ENCODE results near the gene COPB1.

COPB1 gene

DNA sequence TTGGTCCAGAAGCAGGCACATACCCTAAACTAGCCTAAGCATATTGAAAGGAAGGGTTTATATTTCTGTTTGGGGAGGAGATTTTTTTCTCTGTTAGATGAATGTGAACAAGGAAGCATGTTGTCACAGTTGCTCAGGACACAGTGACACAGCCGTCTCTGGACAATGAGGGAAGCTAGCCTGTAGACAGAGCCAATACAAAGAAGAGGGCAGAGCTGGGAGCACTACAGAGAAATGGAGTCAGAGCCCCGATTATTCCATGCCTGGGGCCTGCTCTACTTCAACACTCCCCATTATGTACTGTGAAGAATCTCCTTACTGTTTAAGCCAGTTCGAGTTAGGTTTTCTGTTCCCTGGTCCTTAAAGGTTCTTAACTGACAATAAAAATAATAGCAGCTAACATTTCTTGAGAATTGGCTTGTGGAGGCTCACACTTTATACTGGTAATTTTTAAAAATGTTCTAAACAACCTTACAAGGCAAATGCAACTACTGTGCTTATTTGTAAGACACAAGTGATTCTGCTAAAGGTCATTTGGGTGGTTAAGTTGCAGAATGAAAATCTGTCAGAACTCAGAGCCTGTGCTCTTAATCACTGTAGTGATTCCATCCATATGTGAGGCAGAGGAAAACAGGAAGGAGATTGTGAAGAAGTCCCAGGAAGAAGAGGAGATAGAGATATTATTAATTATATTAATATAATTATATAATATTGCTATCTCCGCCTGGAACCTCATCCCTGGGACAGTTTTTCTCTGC is 81.8 kb downstream of the COPB1 start:
- H3K4me1 Mint-ChIP-seq = peaks cover 36% of the 10 kb centered on the region
- DNase-seq (ENCODE audit: low spot score in 2 of 2) = no peak
- H3K27me3 Mint-ChIP-seq = no peaks in the 10 kb centered on the region
- H3K4me3 Mint-ChIP-seq = no peak overlapping the region
- ATAC-seq (replicated peaks; ENCODE audit: extremely low read depth, poor library complexity, severe bottlenecking) = no peak
- no peak overlapping the region for H3K27ac Mint-ChIP-seq (ENCODE audit: low read depth)
- H3K9me3 Mint-ChIP-seq = no peaks in the 10 kb centered on the region
- H3K36me3 Mint-ChIP-seq (ENCODE audit: insufficient read depth) = peaks cover 5% of the 10 kb centered on the region

GRCh38 chr11:14417186-14417585 is 82.4 kb downstream of the COPB1 start:
- H3K27ac Mint-ChIP-seq (ENCODE audit: low read depth) = peak overlapping the region; percentile 78
- no peaks in the 10 kb centered on the region for H3K27me3 Mint-ChIP-seq
- no peaks in the 10 kb centered on the region for H3K9me3 Mint-ChIP-seq
- H3K4me3 Mint-ChIP-seq = no peak overlapping the region
- peaks cover 5% of the 10 kb centered on the region for H3K36me3 Mint-ChIP-seq (ENCODE audit: insufficient read depth)
- no peak for DNase-seq (ENCODE audit: low spot score in 2 of 2)
- ATAC-seq (replicated peaks; ENCODE audit: extremely low read depth, poor library complexity, severe bottlenecking) = no peak
- H3K4me1 Mint-ChIP-seq = peaks cover 42% of the 10 kb centered on the region

- Mint-ChIP-seq H3K4me1 (peaks cover 46% of the 10 kb centered on the region), H3K36me3 (ENCODE audit: insufficient read depth) (peaks cover 5% of the 10 kb centered on the region), H3K4me3 (peak overlapping the region; percentile 64), H3K9me3 (no peaks in the 10 kb centered on the region), H3K27ac (ENCODE audit: low read depth) (peak overlapping the region; percentile 69), H3K27me3 (no peaks in the 10 kb centered on the region)
- peak; percentile 100 for ATAC-seq (replicated peaks; ENCODE audit: extremely low read depth, poor library complexity, severe bottlenecking)
- DNase-seq (ENCODE audit: low spot score in 2 of 2) = peak; percentile 38 to 71
These were observed 84.8 kb downstream of the COPB1 start for GRCh38 chr11:14414470-14415461.

DNA sequence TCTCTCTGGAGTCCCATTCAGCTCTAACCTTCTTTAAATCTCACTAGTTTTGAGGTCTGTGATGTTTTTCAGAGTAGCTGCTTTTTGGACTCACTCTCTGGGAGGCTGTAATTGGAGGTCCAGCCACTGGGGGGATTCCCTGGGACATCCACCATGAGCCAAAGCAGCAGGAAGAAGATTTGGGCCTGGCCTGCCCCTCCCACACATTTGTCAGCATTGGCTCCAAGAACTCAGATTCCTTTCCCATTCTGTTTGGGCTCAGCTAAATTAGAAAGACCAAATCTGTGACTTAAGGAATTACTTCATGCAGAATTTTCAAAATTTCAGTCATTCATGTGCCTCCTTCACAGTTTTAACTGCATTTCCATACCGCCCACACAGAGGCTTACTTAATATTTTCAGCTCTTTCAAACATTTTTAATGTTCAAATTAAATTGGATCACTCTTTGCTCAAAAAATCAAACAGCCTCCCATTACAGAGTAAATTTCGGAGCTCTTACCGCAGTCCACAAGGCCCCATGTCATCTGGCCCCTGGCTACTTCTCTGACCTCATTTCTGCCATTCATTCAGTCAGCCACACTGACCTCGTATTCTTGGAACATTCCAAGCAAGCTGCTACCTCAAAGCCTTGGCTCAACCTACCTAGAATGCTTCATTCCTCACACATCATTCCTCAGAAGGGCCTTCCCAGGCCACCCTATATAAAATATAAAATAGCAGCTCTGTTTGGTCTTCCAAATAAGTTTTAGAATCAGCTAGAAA is 86.1 kb downstream of the COPB1 start:
- Mint-ChIP-seq H3K27ac (ENCODE audit: low read depth) (no peak overlapping the region), H3K9me3 (no peaks in the 10 kb centered on the region), H3K36me3 (ENCODE audit: insufficient read depth) (peaks cover 5% of the 10 kb centered on the region), H3K4me1 (peaks cover 52% of the 10 kb centered on the region), H3K27me3 (no peaks in the 10 kb centered on the region), H3K4me3 (no peak overlapping the region)
- ATAC-seq (replicated peaks; ENCODE audit: extremely low read depth, poor library complexity, severe bottlenecking) (no peak), DNase-seq (ENCODE audit: low spot score in 2 of 2) (no peak)

GRCh38 chr11:14411818-14412217 is 87.8 kb downstream of the COPB1 start:
- ATAC-seq (replicated peaks; ENCODE audit: extremely low read depth, poor library complexity, severe bottlenecking) = no peak
- Mint-ChIP-seq H3K36me3 (ENCODE audit: insufficient read depth) (peaks cover 5% of the 10 kb centered on the region), H3K4me1 (peaks cover 39% of the 10 kb centered on the region), H3K4me3 (no peak overlapping the region), H3K9me3 (no peaks in the 10 kb centered on the region), H3K27ac (ENCODE audit: low read depth) (no peak overlapping the region), H3K27me3 (no peaks in the 10 kb centered on the region)
- no peak for DNase-seq (ENCODE audit: low spot score in 2 of 2)

GRCh38 chr11:14409891-14410290 is 89.7 kb downstream of the COPB1 start:
- DNase-seq (ENCODE audit: low spot score in 2 of 2) = no peak
- no peaks in the 10 kb centered on the region for H3K9me3 Mint-ChIP-seq
- no peaks in the 10 kb centered on the region for H3K27me3 Mint-ChIP-seq
- no peak overlapping the region for H3K27ac Mint-ChIP-seq (ENCODE audit: low read depth)
- H3K4me3 Mint-ChIP-seq = no peak overlapping the region
- no peak for ATAC-seq (replicated peaks; ENCODE audit: extremely low read depth, poor library complexity, severe bottlenecking)
- H3K36me3 Mint-ChIP-seq (ENCODE audit: insufficient read depth) = peaks cover 2% of the 10 kb centered on the region
- peaks cover 26% of the 10 kb centered on the region for H3K4me1 Mint-ChIP-seq

DNA sequence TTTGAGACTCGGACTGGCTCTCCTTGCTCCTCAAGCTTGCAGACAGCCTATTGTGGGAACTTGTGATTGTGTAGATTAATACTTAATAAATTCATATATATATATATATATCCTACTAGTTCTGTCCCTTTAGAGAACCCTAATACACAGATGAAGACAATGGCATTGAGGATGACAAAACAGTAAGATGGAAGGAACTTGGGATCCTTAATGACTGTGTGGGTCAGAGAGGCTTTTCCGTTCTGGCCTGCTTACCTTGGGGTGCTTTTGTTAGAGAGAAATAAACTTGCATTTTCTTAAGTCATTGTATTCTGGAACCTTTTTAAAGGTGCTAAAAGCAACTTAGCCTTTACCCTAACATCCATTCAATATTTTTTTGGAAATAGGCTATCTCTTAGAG is 91.0 kb downstream of the COPB1 start:
- no peak for ATAC-seq (replicated peaks; ENCODE audit: extremely low read depth, poor library complexity, severe bottlenecking)
- Mint-ChIP-seq H3K4me3 (no peak overlapping the region), H3K9me3 (no peaks in the 10 kb centered on the region), H3K36me3 (ENCODE audit: insufficient read depth) (peaks cover under 1% of the 10 kb centered on the region), H3K4me1 (peaks cover 16% of the 10 kb centered on the region), H3K27ac (ENCODE audit: low read depth) (no peak overlapping the region), H3K27me3 (no peaks in the 10 kb centered on the region)
- no peak for DNase-seq (ENCODE audit: low spot score in 2 of 2)

Measured in central memory CD8-positive, alpha-beta T cell (primary cell).